H1 (cell line): ENCODE measurements around the gene LYPD1.

Experiments
- ATF3 ChIP-seq: IDR thresholded peaks from 2 replicates; pipeline ENCODE4 v1.6.1; 2011; ENCODE audit warnings: low read depth, mild to moderate bottlenecking, low read length; ENCODE audit not compliant: insufficient read depth
- CBX5 ChIP-seq: fragments of 300-800, 300-1000 bp; sonication (generic); IDR thresholded peaks from 2 replicates; pipeline ENCODE4 v1.7.1; 2016; ENCODE audit warnings: antibody characterized with exemption, low read length, low read depth
- CEBPB ChIP-seq: IDR thresholded peaks from 2 replicates; pipeline ENCODE4 v1.6.1; 2012; ENCODE audit warnings: low read depth, low read length
- CTCF ChIP-seq, 3 experiments: IDR thresholded peaks; 1 replicate in 2 of 3; 2 replicates in 1 of 3; pipeline versions ENCODE4 v1.5.1 to v1.6.1; 2011; ENCODE audit warnings: low read length in 3 of 3, mild to moderate bottlenecking in 3 of 3, inconsistent platforms in 2 of 3, low read depth in 1 of 3, moderate library complexity in 1 of 3; ENCODE audit not compliant: insufficient read depth in 1 of 3; ENCODE audit errors: control extremely low read depth in 1 of 3
- EZH2 ChIP-seq: fragments of 200-600 bp; sonication (generic); IDR thresholded peaks from 2 replicates; pipeline ENCODE4 v1.7.1; 2012; ENCODE audit warnings: low read depth, mild to moderate bottlenecking, moderate library complexity, low read length, inconsistent platforms; ENCODE audit not compliant: severe bottlenecking
- HDAC2 ChIP-seq, 2 experiments: fragments of 300-600 bp in 1 of 2; sonication (generic) in 1 of 2; IDR thresholded peaks; 2 replicates each; pipeline ENCODE4 v1.6.1; 2011 to 2012; ENCODE audit warnings: low read depth in 2 of 2, low read length in 2 of 2, mild to moderate bottlenecking in 2 of 2, moderate library complexity in 2 of 2, borderline replicate concordance in 1 of 2, inconsistent platforms in 1 of 2
- MAX ChIP-seq: IDR thresholded peaks from 2 replicates; pipeline ENCODE4 v1.6.1; 2012; ENCODE audit warnings: inconsistent platforms
- POLR2A ChIP-seq, 2 experiments: IDR thresholded peaks; 1 replicate in 1 of 2; 2 replicates in 1 of 2; pipeline ENCODE4 v1.6.1; 2011; ENCODE audit warnings: low read depth in 2 of 2, low read length in 2 of 2, mild to moderate bottlenecking in 2 of 2; ENCODE audit errors: control extremely low read depth in 1 of 2
- POLR2AphosphoS5 ChIP-seq: IDR thresholded peaks from 2 replicates; pipeline ENCODE4 v1.6.1; 2011; ENCODE audit warnings: low read depth, low read length
- RAD21 ChIP-seq, 2 experiments: IDR thresholded peaks in 1 of 2; conservative IDR thresholded peaks in 1 of 2; 2 replicates each; pipeline ENCODE4 v1.6.1; 2011; ENCODE audit warnings: low read depth in 2 of 2, low read length in 2 of 2, improper control_type of control experiment in 1 of 2, inconsistent platforms in 1 of 2, mild to moderate bottlenecking in 1 of 2, moderate library complexity in 1 of 2
- SP1 ChIP-seq: IDR thresholded peaks from 2 replicates; pipeline ENCODE4 v1.6.1; 2011; ENCODE audit warnings: low read depth, low read length
- TAF1 ChIP-seq: IDR thresholded peaks from 2 replicates; pipeline ENCODE4 v1.6.1; 2011; ENCODE audit warnings: mild to moderate bottlenecking, low read depth, low read length
- USF2 ChIP-seq: IDR thresholded peaks from 2 replicates; pipeline ENCODE4 v1.6.1; 2011; ENCODE audit warnings: low read length, improper control_type of control experiment

GRCh38 chr2:132716954-132717353 lies 46.9 kb upstream of the LYPD1 start:
- no peak for TF ChIP-seq CEBPB
- TF ChIP-seq ATF3, result no peak
- no peak for TF ChIP-seq MAX
- TF ChIP-seq POLR2A (IDR thresholded peaks at IDR 0.05; ENCODE audit: control extremely low read depth in 1 of 2, low read depth in 2 of 2, low read length in 2 of 2), result no peak
- no peak for TF ChIP-seq CTCF (IDR thresholded peaks at IDR 0.05; ENCODE audit: control extremely low read depth in 1 of 3, insufficient read depth in 1 of 3, low read depth in 1 of 3, low read length in 3 of 3)
- TF ChIP-seq HDAC2 (IDR thresholded peaks at IDR 0.05; ENCODE audit: borderline replicate concordance in 1 of 2, low read depth in 2 of 2, low read length in 2 of 2), result no peak
- TF ChIP-seq SP1, result no peak
- TF ChIP-seq CBX5, result no peak
- no peak for TF ChIP-seq USF2
- no peak for TF ChIP-seq POLR2AphosphoS5
- no peak for TF ChIP-seq EZH2
- TF ChIP-seq TAF1, result no peak
- TF ChIP-seq RAD21 (IDR thresholded peaks at IDR 0.05 in 1 of 2, conservative IDR thresholded peaks at IDR 0.05 in 1 of 2; ENCODE audit: low read depth in 2 of 2, low read length in 2 of 2), result no peak
